ENCODE data around the gene NOTCH3. TPM values are rescaled to one million over a fixed set of nuclear protein-coding genes. Genes with fewer than 3 reads are reported as not detected.

Gene NOTCH3
- total RNA-seq, 1 experiment from 2014 or later: 164 TPM

DNA sequence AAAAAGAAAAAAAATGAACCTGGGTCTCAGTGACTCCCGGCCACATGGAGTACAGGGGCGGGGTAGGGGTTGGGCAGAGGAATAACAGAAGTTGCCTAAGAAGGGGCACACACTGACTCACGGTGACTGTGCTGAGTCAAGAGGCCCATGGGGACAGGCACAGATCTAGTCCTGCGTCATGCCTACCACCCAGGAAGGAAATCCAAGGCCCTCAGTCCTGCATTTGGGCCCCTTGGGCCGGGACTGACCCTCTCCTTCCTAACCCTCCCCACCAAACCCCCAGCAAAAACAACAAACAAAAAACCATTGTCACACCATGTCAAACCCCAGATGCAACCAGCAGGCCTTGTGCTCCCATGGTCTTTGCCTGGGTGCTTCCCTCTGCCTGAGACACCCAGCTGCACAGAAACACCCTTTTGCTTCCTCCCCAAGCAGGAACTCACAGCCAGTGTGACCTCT lies 9.6 kb upstream of the NOTCH3 start:
- Histone ChIP-seq H2AK5ac (ENCODE audit: insufficient read length, low read length) (no peak overlapping the region), H2BK12ac (ENCODE audit: insufficient read length, low read depth, low read length) (no peak overlapping the region), H4K91ac (ENCODE audit: insufficient read length, low read depth, low read length) (no peak overlapping the region), H2BK20ac (ENCODE audit: low read depth, low read length, poor library complexity, severe bottlenecking) (no peak overlapping the region), H3K79me1 (ENCODE audit: insufficient read depth, low read depth, low read length, poor library complexity, severe bottlenecking) (no peaks in the 10 kb centered on the region), H3K79me2 (ENCODE audit: insufficient read depth, low read length) (no peaks in the 10 kb centered on the region), H3T11ph (ENCODE audit: low read length) (no peak overlapping the region), H4K8ac (replicated peaks; ENCODE audit: insufficient read length, low read depth, low read length) (no peak overlapping the region), H2BK15ac (ENCODE audit: low read depth, low read length) (no peak overlapping the region), H3K56ac (ENCODE audit: insufficient read length, low read depth, low read length) (no peak overlapping the region), H4K5ac (ENCODE audit: insufficient read length, low read depth, low read length) (no peak overlapping the region), H2AFZ (ENCODE audit: low read length) (no peak overlapping the region), H3K27me3 (ENCODE audit: insufficient read depth, low read length) (no peaks in the 10 kb centered on the region), H4K20me1 (ENCODE audit: control insufficient read depth, insufficient read depth, insufficient read length) (no peaks in the 10 kb centered on the region), H3K4ac (ENCODE audit: low read depth, low read length) (no peak overlapping the region), H3K18ac (ENCODE audit: insufficient read length, low read depth, low read length) (no peak overlapping the region), H2BK120ac (ENCODE audit: low read depth, low read length, poor library complexity, severe bottlenecking) (no peak overlapping the region), H3K9ac (ENCODE audit: extremely low read depth, insufficient read length, low read length) (no peak overlapping the region), H3K9me3 (ENCODE audit: control insufficient read depth, low read depth, low read length) (no peaks in the 10 kb centered on the region), H3K23ac (ENCODE audit: insufficient read length, low read depth, low read length) (no peak overlapping the region), H3K27ac (ENCODE audit: insufficient read length, low read depth, low read length) (no peak overlapping the region), H3K23me2 (ENCODE audit: insufficient read length, low read depth, low read length, poor library complexity, severe bottlenecking) (no peaks in the 10 kb centered on the region), H3K4me2 (ENCODE audit: insufficient read depth, insufficient read length, low read length) (no peak overlapping the region), H3K14ac (ENCODE audit: insufficient read depth, low read length) (no peak overlapping the region), H3K4me1 (ENCODE audit: insufficient read depth, low read length) (no peaks in the 10 kb centered on the region), H2BK5ac (ENCODE audit: insufficient read length, low read length) (no peak overlapping the region)
- Mint-ChIP-seq H3K4me1 (no peaks in the 10 kb centered on the region), H3K4me3 (no peak overlapping the region), H3K36me3 (ENCODE audit: insufficient read depth in 1 of 3, low read depth in 3 of 3) (no peaks in the 10 kb centered on the region), H3K27ac (no peak overlapping the region), H3K9me3 (no peaks in the 10 kb centered on the region), H3K27me3 (ENCODE audit: low read depth) (no peaks in the 10 kb centered on the region; the same call in 1 of the 2 replicates)
- WGBS (ENCODE audit: extremely low coverage, insufficient read length, low lambda C conversion rate): no CpG with 5 or more reads among the region's 5 CpGs
- no peak for DNase-seq
- TF ChIP-seq, protein P1, sequence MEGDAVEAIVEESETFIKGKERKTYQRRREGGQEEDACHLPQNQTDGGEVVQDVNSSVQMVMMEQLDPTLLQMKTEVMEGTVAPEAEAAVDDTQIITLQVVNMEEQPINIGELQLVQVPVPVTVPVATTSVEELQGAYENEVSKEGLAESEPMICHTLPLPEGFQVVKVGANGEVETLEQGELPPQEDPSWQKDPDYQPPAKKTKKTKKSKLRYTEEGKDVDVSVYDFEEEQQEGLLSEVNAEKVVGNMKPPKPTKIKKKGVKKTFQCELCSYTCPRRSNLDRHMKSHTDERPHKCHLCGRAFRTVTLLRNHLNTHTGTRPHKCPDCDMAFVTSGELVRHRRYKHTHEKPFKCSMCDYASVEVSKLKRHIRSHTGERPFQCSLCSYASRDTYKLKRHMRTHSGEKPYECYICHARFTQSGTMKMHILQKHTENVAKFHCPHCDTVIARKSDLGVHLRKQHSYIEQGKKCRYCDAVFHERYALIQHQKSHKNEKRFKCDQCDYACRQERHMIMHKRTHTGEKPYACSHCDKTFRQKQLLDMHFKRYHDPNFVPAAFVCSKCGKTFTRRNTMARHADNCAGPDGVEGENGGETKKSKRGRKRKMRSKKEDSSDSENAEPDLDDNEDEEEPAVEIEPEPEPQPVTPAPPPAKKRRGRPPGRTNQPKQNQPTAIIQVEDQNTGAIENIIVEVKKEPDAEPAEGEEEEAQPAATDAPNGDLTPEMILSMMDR (conservative IDR thresholded peaks at IDR 0.05): no peak

Measured in H9 (cell line).